K562 (cell line): Measurements from ENCODE around the gene FAM83D. TPM values are rescaled to one million over a fixed set of nuclear protein-coding genes. Genes with fewer than 3 reads are reported as not detected.
A peak's percentile ranks its signal among the peaks of the same experiment; 100 is the strongest.

Experiments
- CHCHD3 ChIP-seq: fragments of 250-450 bp; sonication (Bioruptor Pico); IDR thresholded peaks from 2 replicates; pipeline ENCODE4 v2.1.2; 2022; ENCODE audit warnings: mild to moderate bottlenecking
- CXXC5 ChIP-seq: fragments of 250-450 bp; sonication (Bioruptor Pico); IDR thresholded peaks from 2 replicates; pipeline ENCODE4 v1.8.0; 2022; ENCODE audit warnings: inconsistent platforms, mild to moderate bottlenecking, moderate library complexity
- IRF2 ChIP-seq: sonication (generic); formaldehyde crosslinking; IDR thresholded peaks from 2 replicates; pipeline ENCODE4 v1.8.1; 2022; ENCODE audit warnings: mild to moderate bottlenecking, missing genetic modification reagents
- OTX1 ChIP-seq: fragments of 450-650 bp; formaldehyde crosslinking; IDR thresholded peaks from 2 replicates; pipeline ENCODE4 v1.4.0; 2022; ENCODE audit warnings: mild to moderate bottlenecking
- RBM34 ChIP-seq: fragments of 200-400 bp; formaldehyde crosslinking; IDR thresholded peaks from 2 replicates; pipeline ENCODE4 v1.6.1; 2018; ENCODE audit warnings: low read length, borderline replicate concordance; ENCODE audit not compliant: insufficient read depth
- TAL1 ChIP-seq: fragments of 450-650 bp; IDR thresholded peaks from 2 replicates; pipeline ENCODE4 v1.6.1; 2016; ENCODE audit warnings: mild to moderate bottlenecking
- THAP12 ChIP-seq: fragments of 250-450 bp; sonication (Bioruptor Pico); IDR thresholded peaks from 2 replicates; pipeline ENCODE4 v1.9.0; 2021; ENCODE audit warnings: mild to moderate bottlenecking, inconsistent platforms
- ZFP30 ChIP-seq: fragments of 250-450 bp; sonication (Bioruptor Pico); IDR thresholded peaks from 2 replicates; pipeline ENCODE4 v1.8.0; 2022; ENCODE audit warnings: moderate library complexity, mild to moderate bottlenecking, inconsistent platforms, borderline replicate concordance
- ZNF121 ChIP-seq: sonication (generic); formaldehyde crosslinking; conservative IDR thresholded peaks from 2 replicates; pipeline ENCODE4 v1.8.0; 2022; ENCODE audit warnings: missing genetic modification reagents
- ZNF224 ChIP-seq: sonication (generic); formaldehyde crosslinking; IDR thresholded peaks from 2 replicates; pipeline ENCODE4 v1.8.0; 2022; ENCODE audit warnings: mild to moderate bottlenecking, missing genetic modification reagents
- ZNF324 ChIP-seq: fragments of 250-450 bp; sonication (Bioruptor Pico); IDR thresholded peaks from 2 replicates; pipeline ENCODE4 v1.4.0; 2020; ENCODE audit warnings: mild to moderate bottlenecking
- polyA plus RNA-seq, 8 experiments: library from polyadenylated mRNA; depleted of rRNA in 4 of 8; stranded (reverse) in 5 of 8; unstranded in 3 of 8; fragments of >200 nt; fragmentation: Nextera tagmentation in 2 of 8; fragmentation: Illumina TruSeq in 1 of 8; extraction: Ambion mirVana in 2 of 8; extraction: Trizol in 1 of 8; gene quantifications; 2 replicates each; pipeline versions ENCODE4 v1.2.1 to v1.2.3, GENCODE V29; 2011 to 2014; ENCODE audit warnings: inconsistent platforms in 1 of 8, missing spikeins in 1 of 8
- total RNA-seq, 7 experiments: library from RNA; depleted of rRNA in 6 of 7; stranded (reverse); fragments of >200 nt in 6 of 7; fragmentation: Illumina TruSeq in 2 of 7; extraction: Trizol in 2 of 7; gene quantifications; 2 replicates each; pipeline versions ENCODE4 v1.2.1 to v1.2.3, GENCODE V29; 2011 to 2021; ENCODE audit warnings: low replicate concordance in 1 of 7
- TF ChIP-seq, protein P1 (sequence below): fragments of 200-600 bp; sonication (generic); IDR thresholded peaks from one replicate; pipeline ENCODE4 v1.6.1; 2012; ENCODE audit warnings: mild to moderate bottlenecking, low read depth, low read length, inconsistent platforms
- TF ChIP-seq, protein P2 (sequence below): fragments of 250-450 bp; sonication (Bioruptor Pico); IDR thresholded peaks from 2 replicates; pipeline ENCODE4 v1.5.0; 2021
- TF ChIP-seq, protein P3 (sequence below): fragments of 250-450 bp; sonication (Bioruptor Pico); IDR thresholded peaks from 2 replicates; pipeline ENCODE4 v1.6.1; 2021; ENCODE audit warnings: mild to moderate bottlenecking

Gene FAM83D
- total and polyA plus RNA-seq, 9 of the 15 experiments (the other 6 are each of a cell fraction or from before 2014, with no cell fraction given): 8.2 to 66.1 (median 43.5) TPM

GRCh38 chr20:38995536-38996044, 69.4 kb downstream of the FAM83D start (continued):
- TF ChIP-seq, protein P1, sequence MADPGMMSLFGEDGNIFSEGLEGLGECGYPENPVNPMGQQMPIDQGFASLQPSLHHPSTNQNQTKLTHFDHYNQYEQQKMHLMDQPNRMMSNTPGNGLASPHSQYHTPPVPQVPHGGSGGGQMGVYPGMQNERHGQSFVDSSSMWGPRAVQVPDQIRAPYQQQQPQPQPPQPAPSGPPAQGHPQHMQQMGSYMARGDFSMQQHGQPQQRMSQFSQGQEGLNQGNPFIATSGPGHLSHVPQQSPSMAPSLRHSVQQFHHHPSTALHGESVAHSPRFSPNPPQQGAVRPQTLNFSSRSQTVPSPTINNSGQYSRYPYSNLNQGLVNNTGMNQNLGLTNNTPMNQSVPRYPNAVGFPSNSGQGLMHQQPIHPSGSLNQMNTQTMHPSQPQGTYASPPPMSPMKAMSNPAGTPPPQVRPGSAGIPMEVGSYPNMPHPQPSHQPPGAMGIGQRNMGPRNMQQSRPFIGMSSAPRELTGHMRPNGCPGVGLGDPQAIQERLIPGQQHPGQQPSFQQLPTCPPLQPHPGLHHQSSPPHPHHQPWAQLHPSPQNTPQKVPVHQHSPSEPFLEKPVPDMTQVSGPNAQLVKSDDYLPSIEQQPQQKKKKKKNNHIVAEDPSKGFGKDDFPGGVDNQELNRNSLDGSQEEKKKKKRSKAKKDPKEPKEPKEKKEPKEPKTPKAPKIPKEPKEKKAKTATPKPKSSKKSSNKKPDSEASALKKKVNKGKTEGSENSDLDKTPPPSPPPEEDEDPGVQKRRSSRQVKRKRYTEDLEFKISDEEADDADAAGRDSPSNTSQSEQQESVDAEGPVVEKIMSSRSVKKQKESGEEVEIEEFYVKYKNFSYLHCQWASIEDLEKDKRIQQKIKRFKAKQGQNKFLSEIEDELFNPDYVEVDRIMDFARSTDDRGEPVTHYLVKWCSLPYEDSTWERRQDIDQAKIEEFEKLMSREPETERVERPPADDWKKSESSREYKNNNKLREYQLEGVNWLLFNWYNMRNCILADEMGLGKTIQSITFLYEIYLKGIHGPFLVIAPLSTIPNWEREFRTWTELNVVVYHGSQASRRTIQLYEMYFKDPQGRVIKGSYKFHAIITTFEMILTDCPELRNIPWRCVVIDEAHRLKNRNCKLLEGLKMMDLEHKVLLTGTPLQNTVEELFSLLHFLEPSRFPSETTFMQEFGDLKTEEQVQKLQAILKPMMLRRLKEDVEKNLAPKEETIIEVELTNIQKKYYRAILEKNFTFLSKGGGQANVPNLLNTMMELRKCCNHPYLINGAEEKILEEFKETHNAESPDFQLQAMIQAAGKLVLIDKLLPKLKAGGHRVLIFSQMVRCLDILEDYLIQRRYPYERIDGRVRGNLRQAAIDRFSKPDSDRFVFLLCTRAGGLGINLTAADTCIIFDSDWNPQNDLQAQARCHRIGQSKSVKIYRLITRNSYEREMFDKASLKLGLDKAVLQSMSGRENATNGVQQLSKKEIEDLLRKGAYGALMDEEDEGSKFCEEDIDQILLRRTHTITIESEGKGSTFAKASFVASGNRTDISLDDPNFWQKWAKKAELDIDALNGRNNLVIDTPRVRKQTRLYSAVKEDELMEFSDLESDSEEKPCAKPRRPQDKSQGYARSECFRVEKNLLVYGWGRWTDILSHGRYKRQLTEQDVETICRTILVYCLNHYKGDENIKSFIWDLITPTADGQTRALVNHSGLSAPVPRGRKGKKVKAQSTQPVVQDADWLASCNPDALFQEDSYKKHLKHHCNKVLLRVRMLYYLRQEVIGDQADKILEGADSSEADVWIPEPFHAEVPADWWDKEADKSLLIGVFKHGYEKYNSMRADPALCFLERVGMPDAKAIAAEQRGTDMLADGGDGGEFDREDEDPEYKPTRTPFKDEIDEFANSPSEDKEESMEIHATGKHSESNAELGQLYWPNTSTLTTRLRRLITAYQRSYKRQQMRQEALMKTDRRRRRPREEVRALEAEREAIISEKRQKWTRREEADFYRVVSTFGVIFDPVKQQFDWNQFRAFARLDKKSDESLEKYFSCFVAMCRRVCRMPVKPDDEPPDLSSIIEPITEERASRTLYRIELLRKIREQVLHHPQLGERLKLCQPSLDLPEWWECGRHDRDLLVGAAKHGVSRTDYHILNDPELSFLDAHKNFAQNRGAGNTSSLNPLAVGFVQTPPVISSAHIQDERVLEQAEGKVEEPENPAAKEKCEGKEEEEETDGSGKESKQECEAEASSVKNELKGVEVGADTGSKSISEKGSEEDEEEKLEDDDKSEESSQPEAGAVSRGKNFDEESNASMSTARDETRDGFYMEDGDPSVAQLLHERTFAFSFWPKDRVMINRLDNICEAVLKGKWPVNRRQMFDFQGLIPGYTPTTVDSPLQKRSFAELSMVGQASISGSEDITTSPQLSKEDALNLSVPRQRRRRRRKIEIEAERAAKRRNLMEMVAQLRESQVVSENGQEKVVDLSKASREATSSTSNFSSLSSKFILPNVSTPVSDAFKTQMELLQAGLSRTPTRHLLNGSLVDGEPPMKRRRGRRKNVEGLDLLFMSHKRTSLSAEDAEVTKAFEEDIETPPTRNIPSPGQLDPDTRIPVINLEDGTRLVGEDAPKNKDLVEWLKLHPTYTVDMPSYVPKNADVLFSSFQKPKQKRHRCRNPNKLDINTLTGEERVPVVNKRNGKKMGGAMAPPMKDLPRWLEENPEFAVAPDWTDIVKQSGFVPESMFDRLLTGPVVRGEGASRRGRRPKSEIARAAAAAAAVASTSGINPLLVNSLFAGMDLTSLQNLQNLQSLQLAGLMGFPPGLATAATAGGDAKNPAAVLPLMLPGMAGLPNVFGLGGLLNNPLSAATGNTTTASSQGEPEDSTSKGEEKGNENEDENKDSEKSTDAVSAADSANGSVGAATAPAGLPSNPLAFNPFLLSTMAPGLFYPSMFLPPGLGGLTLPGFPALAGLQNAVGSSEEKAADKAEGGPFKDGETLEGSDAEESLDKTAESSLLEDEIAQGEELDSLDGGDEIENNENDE: no peak
- TF ChIP-seq ZNF324 (CRISPR knock-in tag): no peak
- TF ChIP-seq OTX1: no peak
- no peak for TF ChIP-seq ZNF121 (CRISPR knock-in tag)
- TF ChIP-seq RBM34: no peak
- no peak for TF ChIP-seq ZFP30 (CRISPR knock-in tag)
- TF ChIP-seq ZNF224: no peak
- TF ChIP-seq, protein P2, sequence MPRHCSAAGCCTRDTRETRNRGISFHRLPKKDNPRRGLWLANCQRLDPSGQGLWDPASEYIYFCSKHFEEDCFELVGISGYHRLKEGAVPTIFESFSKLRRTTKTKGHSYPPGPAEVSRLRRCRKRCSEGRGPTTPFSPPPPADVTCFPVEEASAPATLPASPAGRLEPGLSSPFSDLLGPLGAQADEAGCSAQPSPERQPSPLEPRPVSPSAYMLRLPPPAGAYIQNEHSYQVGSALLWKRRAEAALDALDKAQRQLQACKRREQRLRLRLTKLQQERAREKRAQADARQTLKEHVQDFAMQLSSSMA (CRISPR knock-in tag): no peak
- TF ChIP-seq THAP12 (CRISPR knock-in tag): no peak
- TF ChIP-seq, protein P3, sequence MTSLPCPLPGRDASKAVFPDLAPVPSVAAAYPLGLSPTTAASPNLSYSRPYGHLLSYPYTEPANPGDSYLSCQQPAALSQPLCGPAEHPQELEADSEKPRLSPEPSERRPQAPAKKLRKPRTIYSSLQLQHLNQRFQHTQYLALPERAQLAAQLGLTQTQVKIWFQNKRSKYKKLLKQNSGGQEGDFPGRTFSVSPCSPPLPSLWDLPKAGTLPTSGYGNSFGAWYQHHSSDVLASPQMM: no peak
- no peak for TF ChIP-seq IRF2 (CRISPR knock-in tag)
- no peak; the same call in 1 of the 2 replicates for TF ChIP-seq CXXC5
- TF ChIP-seq CHCHD3 (CRISPR knock-in tag): no peak
- peak; percentile 84 for TF ChIP-seq TAL1
